Stimulated activated CD4-positive, alpha-beta T cell treated with anti-CD3 and anti-CD28 coated beads, Interleukin-1b, Interleukin-23, amount 100 ng/mL, for 24 hours (primary cell): ENCODE data around the gene HOXB4.

Experiments
- DNase-seq, 4 experiments: peaks; one replicate each; pipeline ENCODE4 v3.0.0-alpha.2; 2020; ENCODE audit warnings: low read depth in 4 of 4, low spot score in 1 of 4

The HOXB4 gene

DNA sequence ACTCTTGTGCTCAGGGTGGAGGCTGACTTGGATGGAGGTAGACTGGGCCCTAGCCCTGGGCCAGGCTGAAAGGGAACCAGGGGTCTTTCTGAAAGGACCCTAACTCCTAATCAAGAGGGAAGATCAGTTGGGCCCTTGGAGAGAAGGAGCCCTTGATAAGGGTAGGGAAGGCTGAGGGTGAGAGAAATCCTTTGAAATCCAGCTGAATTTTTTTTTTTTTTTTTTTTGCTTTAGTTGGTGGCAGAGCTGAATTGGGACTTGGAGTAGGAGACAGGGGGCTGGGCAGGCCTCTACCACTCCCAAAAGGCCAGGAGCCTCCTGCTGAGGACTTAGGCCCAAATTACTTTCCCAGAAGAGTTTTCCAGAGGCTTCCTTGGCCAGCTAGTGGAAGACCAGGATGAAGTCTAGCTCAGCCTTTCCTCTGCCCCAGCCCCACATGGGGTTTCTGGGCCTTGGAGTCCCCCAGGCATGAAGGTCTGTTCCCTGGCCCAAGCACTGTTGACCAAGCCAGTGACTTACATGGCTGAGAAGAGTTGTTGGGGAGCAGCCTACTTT is 12.5 kb upstream of the HOXB4 start:
- DNase-seq: no peak

DNA sequence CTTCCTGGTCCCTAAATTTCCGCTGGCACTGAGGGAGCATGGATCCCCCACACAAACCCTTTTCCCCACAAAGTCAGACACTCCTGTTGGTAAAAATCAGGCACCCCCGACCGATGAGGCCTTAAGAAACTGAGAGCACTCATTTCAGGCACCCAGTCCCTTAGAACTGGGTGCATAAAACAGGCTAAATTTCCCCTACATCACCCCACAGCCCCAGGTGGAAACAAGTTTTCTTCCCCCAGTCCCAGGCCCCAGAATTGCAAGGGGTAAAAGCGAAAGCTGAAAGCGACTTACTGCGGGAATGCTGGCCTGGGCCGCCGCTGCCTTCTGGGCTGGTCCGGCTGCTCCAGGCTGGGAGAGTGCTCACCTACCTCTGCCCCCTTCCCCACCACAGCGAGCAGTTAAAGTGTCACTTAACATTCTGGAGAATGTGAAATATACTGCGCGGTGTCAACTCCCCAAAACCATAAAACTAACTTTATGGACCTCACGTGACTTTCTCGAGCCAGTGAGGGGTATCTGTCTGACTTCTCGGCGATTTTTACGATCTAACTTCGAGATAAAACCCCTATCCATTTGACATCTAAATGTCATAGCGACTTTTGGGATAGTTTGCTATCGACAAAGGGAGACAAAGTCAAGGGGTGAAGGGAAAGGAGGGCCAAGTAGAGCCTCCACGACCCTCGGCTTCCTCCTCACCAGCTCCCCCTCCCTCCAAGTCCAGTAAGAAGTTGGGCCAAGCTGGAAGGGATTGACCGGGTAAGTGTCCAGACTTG is 11.9 kb upstream of the HOXB4 start, which contains the start of gene HOXB3:
Gene HOXB3 (minus strand): TSS at position 411 of the 776 bp plus-strand sequence. CDS start 37,767 bp downstream, outside the sequence.
- DNase-seq: no peak

DNA sequence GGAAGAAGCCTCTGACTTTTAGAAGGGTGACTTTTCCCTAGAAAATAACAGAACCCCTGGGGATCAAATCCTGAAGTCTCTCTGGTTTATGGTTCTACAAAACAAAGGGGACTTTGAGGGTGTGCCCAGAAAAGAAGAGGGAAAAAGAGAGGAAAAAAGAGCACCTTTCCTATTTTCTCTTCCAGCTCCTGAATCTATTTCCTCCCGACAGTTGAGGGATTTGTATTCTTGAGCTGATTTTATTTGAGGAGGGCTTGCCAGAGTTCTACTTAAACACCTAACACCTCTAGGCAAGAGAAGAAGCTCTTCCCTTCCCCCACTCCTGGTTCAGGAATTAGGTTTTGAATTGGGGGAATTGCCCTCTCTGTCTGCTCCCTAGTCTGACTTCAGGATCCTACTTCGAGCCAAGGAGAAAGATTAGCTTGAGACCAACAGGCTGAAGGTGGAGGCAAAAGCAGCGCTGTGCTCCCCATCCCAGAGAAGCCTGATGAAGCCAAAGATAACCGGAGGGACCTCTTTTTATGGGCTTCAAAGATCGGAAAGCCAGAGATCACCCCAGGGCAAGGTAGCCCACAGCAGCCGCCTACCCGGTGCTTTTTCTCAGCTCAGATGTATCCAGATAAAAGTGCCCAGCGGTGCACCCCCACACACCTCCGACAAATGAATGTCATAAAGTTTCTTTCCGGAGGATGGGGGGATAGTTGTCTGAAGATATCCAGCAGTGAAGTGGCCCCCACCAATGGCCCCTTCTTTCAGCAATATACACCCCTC is 11.1 kb upstream of the HOXB4 start:
- DNase-seq: no peak

DNA sequence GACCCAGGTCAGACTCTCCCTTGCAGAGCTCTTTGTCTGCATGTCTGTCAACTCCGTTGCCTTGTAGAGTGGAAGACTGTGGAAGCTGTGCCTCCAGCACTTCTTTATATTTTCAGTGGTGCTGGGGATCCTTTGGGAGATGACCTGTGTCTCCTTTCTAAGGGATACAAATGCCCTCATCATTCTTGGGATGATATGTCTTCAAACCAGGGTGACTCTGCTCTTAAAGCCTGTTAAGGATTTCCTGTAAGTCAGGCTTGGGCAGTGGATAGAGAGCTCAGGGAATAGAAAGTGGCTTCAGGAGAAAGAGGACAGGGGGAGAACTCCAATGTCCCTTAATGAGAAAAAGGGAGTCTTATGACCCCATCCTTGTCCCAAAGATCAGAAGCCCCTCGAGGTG is 10.4 kb upstream of the HOXB4 start:
- no peak for DNase-seq

DNA sequence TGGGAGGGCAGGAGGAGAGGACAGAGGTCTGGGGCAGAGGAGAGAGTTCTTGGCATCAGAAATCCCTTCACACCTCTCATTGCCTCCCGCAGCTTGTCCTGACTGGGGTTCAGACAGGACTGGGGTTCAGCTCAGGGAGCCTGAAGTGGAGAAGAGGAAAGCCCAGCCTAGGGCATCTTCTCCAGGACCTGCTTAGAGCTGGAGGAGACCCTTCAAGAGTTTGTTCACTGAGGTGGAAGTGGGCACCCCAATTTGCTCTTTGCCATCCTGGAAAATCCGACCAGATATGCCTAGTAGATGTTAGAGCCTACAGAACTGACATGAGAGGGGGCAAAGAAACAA is 9.9 kb upstream of the HOXB4 start:
- no peak for DNase-seq

DNA sequence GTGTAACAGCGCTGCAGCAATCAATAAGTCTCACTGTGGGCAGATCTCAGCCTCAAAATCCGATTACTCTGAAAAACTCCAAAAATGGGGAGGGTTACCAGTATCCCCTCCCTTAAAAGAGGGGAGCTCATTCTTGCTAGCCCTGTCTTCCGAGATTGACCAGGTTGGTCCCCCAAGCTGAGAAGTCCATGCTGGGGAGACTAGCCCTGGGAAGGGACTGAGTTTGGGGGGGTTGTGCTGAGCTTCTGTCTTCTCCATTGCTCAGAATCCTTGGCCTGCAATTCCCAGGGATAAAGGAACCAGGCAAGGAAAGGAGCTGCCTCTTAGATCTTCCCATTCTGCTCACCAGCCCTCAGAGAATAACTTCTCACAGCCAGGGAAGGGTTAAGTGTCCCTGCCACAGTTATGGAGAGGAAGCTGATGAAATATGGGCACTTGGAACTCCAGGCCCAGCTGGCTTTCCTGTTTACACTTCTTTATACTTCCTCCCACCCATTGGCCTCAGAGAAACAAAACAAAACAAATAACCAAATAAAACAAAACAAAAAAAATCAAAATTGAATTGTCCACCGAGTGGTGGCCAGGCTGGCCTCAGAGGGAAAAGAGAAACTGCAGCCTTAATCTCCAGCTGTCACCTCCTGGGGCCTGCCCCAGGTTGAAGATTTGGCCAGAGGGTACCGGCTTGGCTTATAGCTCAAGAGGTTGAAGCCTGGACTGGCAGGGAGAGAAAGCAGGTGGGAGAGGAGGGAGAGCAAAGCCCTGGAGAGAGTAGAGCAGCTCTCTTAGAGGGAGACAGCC is 9.3 kb upstream of the HOXB4 start:
- no peak for DNase-seq

DNA sequence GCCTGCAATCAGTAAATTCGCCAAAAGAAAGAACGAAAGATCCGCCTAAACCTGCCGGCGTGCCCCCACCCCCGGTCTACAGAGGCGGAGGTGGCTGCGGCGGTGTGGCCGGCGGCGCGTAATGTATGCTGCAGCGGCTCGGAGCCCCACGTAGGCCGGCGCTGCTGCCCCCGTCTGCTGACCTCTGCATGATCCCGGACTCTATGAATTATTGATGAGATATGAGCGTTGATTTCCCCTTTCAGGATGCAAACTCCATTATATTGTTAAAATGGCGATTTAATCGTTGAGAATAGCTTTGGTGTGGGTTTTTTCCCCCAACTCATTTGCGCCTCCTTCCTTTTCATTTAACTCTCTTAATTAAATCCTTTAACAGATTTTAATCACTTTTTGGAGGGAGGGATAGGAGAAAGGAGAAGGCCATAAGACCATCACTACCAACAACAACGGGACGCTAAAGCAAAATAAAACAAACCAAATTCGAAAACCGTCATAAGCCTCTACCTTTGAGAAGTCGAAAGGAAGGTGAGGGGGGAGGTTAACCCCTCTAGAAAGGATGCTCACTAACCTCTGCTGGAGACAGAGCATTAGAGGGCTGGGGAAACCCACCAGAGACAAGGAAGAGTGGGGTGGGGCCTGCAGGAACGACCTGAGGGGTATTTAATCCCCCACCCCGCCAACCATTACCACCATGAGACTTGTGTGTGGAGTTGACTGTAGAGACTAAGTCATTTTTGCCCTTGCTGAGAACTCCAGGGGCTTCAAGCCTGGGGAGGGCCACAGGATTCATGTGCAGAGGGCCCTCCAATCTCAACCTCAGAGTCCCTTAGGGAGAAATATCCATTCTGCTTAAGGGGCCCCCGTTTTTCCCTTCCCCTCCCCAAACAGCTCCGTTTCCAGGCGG is 8.5 kb upstream of the HOXB4 start:
- no peak for DNase-seq

DNA sequence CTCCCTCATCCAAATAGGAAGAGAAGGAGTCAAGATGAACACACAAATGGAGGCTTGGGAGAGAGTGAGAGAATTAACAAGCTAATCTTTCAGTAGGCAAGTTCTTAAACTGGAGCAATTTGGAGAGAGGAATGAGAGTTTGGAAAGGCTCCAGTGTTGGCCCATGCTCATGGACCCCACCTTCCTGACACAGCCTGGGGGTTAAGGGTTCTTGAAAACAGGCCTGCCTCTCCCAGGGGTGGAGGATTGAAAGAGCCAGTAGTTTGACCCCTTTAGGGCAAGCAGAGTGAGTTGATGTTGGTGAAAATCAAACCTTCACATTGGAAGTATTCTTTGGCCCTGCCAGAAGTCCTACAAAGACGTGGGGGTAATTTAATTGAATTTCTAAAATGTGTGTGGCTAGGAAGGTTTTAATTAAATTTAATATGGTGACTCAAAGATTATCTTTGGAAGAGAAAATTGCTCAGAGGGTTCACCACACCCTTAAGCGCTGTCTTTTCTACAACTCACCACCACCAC is 6.1 kb upstream of the HOXB4 start:
- no peak for DNase-seq

DNA sequence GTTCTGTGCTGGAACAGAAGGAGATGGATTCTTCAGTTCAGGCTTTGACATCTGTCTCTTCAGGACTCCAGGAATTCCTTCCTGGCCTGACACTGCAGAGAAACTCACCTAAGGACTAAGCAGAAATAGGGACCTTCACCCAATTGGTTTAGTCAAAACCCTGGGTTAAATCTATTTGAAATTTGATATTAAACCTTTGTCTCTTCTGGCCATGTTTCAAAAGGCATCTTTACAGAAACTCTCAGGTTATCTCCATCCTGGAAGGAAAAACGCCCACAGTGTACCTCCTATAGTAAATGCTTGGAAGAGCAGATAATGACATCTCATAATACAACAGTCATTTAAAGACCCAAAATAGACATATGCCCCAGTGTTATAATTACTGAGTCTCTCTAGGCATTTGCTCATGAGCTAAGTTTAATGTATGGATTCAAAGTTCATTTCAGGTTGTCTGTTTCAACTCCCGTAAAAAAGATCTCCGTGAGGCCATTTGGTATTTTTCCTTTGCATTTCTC is 5.6 kb upstream of the HOXB4 start:
- no peak for DNase-seq

DNA sequence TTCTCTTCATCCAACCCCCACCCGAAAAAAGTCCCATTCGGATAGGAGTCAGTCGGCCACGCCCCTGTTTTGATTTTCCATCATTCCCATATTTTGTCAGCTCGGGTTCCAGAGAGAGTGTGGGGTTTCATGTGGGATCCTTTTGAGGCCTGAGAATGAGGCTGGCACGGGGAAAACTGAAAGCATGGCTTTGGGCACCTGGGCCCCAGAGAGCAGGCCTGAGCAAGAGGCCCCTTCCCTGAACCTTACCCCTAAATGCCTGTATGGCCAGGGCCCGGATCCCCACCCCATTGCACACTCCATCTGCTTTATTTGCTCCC is 4.6 kb upstream of the HOXB4 start:
- no peak for DNase-seq

DNA sequence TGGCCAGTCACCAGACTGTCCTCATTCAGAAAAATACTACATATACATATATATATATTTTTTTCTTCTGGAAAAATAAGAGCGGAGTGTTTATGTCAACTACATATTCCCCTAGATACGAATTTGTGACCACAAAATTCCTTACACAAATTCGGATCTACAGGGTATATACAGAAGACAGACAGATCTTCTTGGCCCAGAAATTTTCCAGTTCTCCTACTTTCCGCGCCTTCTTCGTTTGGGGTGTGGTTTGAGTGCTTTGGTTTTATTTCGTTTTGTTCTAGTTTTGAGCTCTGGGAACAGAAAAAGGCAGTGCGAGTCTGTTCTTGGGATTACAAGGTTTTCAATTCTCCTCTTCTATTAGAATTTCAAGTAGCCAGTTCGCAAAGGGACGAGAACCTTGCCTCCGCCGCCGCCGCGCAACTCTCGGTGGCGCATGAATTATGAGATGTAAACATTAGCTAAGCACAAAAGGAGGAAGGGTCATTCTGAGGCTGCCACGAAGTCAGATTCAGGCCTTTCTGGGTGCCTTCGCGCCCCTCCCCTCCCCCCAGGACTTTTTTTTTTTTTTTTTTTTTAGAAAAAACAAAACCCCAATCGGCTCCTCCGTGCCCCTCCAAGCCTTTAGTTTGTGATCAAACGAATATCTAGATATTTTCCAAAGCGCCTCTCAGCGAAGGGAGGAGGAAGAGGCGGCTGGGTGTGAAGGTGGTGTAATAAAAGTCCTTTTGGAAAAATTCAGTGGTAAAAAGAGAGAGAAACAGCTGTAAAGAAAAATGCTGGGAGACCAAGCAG is 1.8 kb upstream of the HOXB4 start:
- DNase-seq: no peak

DNA sequence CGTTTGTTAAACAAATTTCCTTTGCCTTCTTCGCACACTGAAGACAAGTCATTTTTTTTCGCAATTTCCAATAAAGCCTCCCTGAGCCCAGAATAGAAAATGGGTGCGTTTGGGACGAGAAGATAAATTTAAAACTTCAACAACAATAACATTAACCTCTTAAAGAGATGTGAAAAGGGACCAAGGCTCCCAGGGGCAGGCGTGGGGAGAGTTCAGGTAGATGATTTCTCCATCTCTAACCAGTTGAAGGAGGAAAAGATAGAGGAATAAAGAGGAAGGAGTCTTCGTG is 1.3 kb upstream of the HOXB4 start:
- no peak for DNase-seq

DNA sequence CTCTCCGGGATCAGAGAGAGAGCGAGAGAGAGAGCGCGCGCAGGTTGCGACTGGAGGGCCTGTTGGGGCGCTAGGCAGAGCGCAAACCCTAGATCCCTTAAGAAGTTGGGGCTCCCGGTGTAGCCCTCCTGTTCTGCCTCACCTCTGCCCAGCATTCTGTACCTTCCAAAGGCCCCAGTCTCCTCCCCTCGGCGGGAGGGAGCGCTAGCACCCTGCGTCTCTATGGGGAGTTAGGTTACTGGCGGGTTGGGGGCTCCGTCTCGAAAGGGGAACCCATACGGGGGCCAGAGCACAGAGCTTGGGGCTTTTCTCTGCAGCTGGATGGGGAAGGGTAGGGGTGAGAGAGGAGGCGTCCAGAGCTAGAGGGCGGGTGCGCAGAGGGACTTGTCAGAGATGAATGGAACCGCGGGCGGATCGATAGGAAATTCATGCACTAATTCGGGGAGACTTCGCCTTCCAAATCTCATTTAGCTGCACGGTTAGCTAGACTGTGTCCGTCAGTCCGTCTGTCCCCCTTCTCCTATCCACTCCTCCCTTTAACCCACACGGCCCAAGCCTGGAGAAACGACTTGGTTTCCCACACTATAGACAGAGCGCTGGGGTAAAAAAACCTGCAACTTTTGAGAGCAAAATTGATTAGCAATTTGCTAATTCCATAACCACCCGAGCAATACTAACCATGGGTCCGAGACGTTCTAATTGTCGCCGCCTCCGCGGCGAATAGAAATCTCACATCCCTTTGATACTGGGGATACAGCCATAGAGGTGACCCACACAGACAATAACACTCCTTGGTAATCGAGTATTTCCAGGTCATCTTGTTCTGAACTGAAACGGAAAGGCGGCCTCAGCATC is 693 bp upstream of the HOXB4 start:
- DNase-seq: no peak

DNA sequence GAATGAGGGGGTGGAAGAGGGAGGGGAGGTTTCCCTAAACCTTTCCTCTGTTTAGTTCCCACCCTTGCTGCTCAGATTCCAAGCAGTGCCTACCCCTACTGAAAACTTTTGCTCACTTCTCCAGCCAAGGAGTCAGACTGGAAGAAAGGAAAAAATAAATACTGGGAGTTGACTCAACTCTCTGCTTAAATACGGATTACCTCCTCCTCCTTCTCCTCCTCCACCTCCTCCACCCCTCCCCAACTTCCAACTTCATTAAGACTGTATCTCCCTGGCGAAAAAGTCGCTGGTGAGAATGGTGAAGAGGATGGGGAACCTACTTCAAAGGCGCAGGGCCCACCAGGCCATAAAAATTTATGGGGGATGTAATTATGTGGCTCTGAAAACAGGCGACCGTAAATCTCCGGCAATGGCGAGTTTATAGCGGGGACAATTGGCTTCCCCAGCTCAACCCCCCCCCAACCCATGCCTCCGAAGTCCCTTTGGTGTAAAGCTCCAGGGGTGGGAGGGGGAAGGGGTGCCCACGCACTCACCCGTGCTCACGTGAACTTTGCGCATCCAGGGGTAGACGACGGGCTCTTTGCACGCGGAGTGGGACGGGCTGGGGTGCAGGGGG is 712 bp downstream of the HOXB4 start:
- DNase-seq: no peak

DNA sequence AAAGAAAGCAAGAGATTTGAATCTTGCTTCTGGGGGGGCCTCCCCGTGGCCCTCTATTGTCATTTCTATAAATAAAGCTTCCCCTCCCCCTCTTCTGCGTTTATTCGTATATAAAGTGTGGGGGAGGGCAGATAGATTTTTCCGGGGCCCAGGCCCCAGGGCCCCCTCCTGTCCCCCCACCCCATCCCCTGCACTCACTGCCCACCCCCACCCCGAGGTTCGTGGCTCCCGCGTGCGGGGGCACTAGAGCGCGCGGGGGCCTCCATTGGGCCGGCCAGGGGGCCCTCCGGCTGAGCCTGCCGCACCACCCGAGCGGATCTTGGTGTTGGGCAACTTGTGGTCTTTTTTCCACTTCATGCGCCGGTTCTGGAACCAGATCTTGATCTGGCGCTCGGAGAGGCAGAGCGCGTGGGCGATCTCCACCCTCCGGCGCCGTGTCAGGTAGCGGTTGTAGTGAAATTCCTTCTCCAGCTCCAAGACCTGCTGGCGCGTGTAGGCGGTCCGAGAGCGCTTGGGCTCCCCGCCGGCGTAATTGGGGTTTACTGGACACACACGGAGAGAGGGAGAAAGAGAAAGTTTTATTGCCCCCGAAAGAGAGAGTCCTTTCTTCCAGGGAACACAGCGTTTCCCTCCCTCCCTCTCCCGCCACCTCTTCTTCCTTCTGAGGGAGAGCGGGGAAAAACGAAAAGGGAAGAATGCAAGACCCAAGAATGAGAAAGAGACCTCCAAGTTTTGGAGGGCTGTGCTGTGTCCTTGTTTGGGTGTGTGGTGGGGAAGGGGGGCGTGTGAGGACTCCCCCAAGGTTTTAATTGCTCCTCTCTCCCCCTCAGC is 1.5 kb downstream of the HOXB4 start:
- DNase-seq: no peak

DNA sequence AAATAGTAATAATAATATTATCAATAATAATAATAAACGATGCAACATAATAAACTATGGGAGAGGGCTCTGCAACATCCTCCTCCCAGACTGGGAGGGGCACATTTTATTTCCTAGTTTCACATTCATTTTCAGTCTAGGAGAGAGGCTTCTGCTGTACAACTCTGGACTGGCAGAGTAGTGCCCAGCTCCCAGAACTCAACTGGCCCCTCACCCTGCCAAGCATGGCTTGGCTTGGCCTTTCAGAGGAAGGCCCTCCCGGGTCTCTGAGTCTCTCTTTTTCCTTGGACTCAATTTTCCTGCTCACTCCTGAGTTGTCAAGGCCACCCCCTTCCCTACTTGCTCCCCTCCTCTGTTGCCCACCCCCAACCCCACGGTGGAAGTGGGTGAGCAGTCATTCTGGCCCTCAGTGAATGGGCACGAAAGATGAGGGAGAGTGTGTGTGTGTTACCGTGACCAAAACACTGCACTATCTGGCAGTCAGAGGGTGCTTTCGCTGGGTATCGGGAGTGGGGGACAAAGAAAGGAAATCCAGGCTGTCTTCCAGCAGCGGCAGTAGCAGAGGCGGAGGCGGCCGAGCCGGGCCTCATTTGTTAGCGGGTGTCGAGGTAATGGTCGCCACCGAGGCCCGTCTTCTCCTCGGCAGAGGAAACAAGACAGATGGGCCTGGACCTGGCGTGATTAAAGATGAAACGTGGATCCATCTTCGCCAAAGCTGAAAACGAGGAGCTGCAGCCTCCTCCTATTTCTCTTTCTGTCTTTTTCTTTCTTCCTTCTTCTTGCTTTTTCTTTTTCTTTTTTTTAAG is 2.3 kb downstream of the HOXB4 start:
- no peak for DNase-seq
